Mucosa of descending colon (tissue), 3 donors: ENCODE data around the gene PRXL2C. TPM values are rescaled to one million over a fixed set of nuclear protein-coding genes. Genes with fewer than 3 reads are reported as not detected.
"Not testable (repeated sequence)": the region's sequence is repeated elsewhere in the genome, so short reads cannot be mapped to it uniquely, and the experiment has no call there.

Experiments used
- ATAC-seq: fragments of 200-7000 bp; cut with Tn5 transposase; one replicate; pipeline ENCODE4 v1.9.1; 2020; ENCODE audit warnings: mild to moderate bottlenecking, moderate library complexity
- DNase-seq, 3 donors: peaks; one replicate each; pipeline ENCODE4 v3.0.0-alpha.2; 2020
- H3K36me3 ChIP-seq: fragments of 200-600 bp; one replicate; pipeline ENCODE4 v1.8.0; 2021; ENCODE audit warnings: low read depth, mild to moderate bottlenecking
- H3K4me1 ChIP-seq: fragments of 200-600 bp; one replicate; pipeline ENCODE4 v1.8.0; 2021; ENCODE audit warnings: low read depth, mild to moderate bottlenecking
- H3K4me3 ChIP-seq: fragments of 200-600 bp; one replicate; pipeline ENCODE4 v1.8.0; 2021; ENCODE audit warnings: mild to moderate bottlenecking
- H3K9me3 ChIP-seq: fragments of 200-600 bp; one replicate; pipeline ENCODE4 v1.8.0; 2021; ENCODE audit warnings: mild to moderate bottlenecking
- intact Hi-C, 2 donors: fragments of 100-400 bp; cut with DNase I in 1 of 2; cut with micrococcal nuclease in 1 of 2; formaldehyde crosslinking; loops; one replicate each; pipeline versions ENCODE4 v1.11.0 to v1.11.1; 2022; cut with DNase I, micrococcal nuclease
- total RNA-seq, 3 donors: library from RNA; stranded (reverse); fragmentation: NEBNext Ultra II Directional in 2 of 3; extraction: Animal tissue kit (Norgen Biotek cat#: 25700) in 2 of 3; gene quantifications; one replicate each; pipeline versions ENCODE4 v1.2.1 to v1.2.4, GENCODE V29; 2021 to 2023
- TF ChIP-seq, protein P1 (sequence below): fragments of 200-600 bp; IDR thresholded peaks from one replicate; pipeline ENCODE4 v1.8.0; 2022; ENCODE audit warnings: antibody characterized with exemption, mild to moderate bottlenecking
- donor health status: DM: no; HTN: no; CAD: no; lungs with moderate emphysema.
- donor health status: DM: no; HTN: no; CAD: no.
- donor health status: DM: no; HTN: yes; CAD: no.

PRXL2C gene
- total RNA-seq, 3 donors from 2014 or later: 2.5 to 15.1 (median 8.8) TPM

DNA sequence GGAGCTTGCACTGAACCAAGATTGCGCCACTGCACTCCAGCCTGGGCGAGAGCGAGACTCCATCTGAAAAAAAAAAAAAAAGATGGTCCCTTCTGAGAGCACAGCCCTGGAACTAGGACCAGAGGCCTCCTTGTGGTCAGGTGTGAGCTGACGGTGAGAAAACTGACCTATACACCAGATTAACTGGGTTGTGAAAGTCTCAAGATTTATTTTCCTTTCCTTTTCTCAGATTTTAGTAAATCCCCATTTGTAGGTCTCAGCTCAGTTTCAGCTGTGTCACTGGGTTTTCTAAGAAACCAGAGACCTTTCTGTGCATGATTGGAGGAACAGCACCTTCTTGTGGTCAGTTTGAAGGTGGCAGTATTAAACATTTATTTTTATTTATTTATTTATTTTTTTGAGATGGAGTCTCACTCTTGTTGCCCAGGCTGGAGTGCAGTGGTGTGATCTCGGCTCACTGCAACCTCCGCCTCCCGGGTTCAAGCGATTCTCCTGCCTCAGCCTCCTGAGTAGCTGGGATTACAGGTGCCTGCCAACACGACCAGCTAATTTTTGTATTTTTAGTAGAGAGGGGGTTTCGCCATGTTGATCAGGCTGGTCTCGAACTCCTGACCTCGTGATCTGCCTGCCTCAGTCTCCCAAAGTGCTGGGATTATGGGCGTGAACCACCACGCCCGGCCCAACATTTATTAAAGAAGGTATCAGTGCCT lies 11.7 kb upstream of the PRXL2C start:
- DNase-seq (peak in 1 of 3 donors; percentile 45), ATAC-seq (peak; percentile 83)
- H3K9me3 ChIP-seq, H3K4me3 ChIP-seq, H3K36me3 ChIP-seq, intact Hi-C loops, H3K4me1 ChIP-seq: not testable (repeated sequence)
- TF ChIP-seq, protein P1, sequence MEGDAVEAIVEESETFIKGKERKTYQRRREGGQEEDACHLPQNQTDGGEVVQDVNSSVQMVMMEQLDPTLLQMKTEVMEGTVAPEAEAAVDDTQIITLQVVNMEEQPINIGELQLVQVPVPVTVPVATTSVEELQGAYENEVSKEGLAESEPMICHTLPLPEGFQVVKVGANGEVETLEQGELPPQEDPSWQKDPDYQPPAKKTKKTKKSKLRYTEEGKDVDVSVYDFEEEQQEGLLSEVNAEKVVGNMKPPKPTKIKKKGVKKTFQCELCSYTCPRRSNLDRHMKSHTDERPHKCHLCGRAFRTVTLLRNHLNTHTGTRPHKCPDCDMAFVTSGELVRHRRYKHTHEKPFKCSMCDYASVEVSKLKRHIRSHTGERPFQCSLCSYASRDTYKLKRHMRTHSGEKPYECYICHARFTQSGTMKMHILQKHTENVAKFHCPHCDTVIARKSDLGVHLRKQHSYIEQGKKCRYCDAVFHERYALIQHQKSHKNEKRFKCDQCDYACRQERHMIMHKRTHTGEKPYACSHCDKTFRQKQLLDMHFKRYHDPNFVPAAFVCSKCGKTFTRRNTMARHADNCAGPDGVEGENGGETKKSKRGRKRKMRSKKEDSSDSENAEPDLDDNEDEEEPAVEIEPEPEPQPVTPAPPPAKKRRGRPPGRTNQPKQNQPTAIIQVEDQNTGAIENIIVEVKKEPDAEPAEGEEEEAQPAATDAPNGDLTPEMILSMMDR: peak; percentile 53

DNA sequence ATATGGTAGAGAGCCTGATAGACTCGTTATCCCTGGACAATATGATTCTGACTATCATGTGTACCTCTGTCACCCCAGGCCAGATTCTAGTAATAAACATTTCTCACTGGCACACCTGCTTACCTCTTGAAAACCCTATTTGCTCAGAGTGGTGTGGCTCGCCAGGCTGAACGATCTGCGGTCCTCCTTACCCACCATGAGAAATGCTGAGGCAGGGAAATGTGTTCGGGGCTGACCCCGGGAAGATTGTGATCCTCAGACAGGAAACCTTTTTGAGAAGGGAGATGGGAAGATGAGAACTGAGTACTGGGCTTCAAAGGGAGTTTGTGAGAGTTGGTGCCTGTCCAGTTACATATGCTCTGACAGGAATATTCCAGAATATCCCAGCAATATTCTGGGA lies 10.7 kb upstream of the PRXL2C start:
- Histone ChIP-seq H3K4me1 (no peaks in the 10 kb centered on the region), H3K4me3 (no peak overlapping the region), H3K36me3 (no peaks in the 10 kb centered on the region), H3K9me3 (no peaks in the 10 kb centered on the region)
- ATAC-seq (no peak), DNase-seq (no peak)
- intact Hi-C loops: no loop called here
- TF ChIP-seq, protein P1: no peak

DNA sequence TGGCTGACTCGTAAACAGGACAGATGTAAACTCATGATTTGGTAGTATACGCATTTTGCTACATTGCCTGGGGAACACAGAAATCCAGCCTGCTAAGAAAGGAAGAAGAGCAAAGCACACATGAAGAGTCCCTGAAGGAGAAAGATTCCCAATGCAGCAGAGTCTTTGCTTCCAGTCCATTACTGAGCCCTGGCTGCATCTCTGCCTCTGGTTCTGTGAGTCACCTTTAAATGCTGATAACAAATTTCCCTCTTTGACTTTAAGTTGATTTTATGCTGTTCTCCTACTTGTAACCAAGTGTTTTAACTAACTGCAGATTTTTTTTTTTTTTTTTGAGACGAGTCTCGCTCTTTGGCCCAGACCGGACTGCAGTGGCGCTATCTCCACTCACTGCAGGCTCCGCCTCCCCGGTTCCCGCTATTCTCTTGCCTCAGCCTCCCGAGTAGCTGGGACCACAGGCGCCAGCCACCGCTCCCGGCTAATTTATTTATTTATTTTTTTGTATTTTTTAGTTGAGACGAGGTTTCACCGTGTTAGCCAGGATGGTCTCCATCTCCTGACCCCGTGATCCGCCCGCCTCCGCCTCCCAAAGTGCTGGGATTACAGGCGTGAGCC lies 8.5 kb upstream of the PRXL2C start:
- intact Hi-C loops: no loop called here

DNA sequence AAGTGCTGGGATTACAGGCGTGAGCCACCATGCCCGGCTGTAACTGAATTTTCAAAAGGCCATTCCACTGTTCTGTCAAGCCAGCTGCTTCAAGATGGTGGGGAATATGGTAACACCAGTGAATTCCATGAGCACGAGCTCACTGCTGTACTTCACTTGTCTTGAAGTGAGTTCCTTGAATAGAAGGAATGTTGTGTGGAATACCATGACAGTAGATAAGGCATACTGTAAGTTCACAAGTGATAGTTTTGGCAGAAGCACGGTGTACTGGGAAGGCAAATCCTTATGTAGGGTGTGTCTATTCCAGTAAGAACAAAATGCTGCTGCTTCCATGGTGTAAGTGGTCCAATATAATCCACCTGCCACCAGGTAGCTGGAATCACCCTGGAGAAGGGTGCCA lies 6.6 kb upstream of the PRXL2C start:
- Histone ChIP-seq H3K9me3 (no peaks in the 10 kb centered on the region), H3K4me1 (peaks cover 5% of the 10 kb centered on the region), H3K36me3 (no peaks in the 10 kb centered on the region), H3K4me3 (no peak overlapping the region)
- DNase-seq: no peak
- intact Hi-C loops: no loop called here
- TF ChIP-seq, protein P1: no peak
- ATAC-seq: no peak

More for the DNA sequence above, 8.5 kb upstream of the PRXL2C start:
- no peak for ATAC-seq
- no peaks in the 10 kb centered on the region for H3K36me3 ChIP-seq
- TF ChIP-seq, protein P1: no peak
- no peak for DNase-seq
- no peak overlapping the region for H3K4me3 ChIP-seq
- no peaks in the 10 kb centered on the region for H3K4me1 ChIP-seq
- H3K9me3 ChIP-seq: no peaks in the 10 kb centered on the region

DNA sequence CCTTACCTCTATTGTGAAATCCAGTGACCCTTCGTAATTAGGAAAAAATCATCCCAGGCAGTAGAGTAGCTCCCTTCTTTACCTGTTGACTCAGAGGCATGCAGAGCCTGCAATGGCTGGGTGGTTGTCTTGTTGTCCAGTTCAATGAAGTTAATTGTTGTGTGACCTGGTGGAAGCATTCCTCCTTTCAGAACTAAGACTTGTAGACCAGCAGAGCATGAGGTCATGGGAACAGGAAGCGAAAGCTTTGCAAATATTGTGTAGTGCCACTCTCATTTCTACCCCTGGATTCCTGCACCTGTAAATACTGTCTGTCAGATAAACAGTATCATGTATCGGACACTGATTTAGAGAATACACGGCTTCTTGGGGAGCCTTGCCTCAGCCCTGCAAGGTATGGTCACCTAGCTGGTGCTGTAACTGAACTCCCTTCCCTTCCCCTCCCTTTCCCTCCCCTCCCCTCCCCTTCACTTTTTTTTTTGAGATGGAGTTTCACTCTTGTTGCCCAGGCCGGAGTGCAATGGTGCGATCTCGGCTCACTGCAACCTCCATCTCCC lies 5.7 kb upstream of the PRXL2C start:
- TF ChIP-seq, protein P1: no peak
- intact Hi-C loops: no loop called here
- Histone ChIP-seq H3K9me3 (no peaks in the 10 kb centered on the region), H3K4me1 (peaks cover 5% of the 10 kb centered on the region), H3K36me3 (no peaks in the 10 kb centered on the region), H3K4me3 (no peak overlapping the region)
- no peak for ATAC-seq
- DNase-seq: no peak
